ENCODE measurements around the gene C19orf12. TPM values are rescaled to one million over a fixed set of nuclear protein-coding genes. Genes with fewer than 3 reads are reported as not detected.
A peak's percentile ranks its signal among the peaks of the same experiment; 100 is the strongest.

Gene C19orf12
- total RNA-seq, 1 experiment from 2014 or later: 17.5 TPM

- no peaks in the 10 kb centered on the region for H3K4me1 ChIP-seq (ENCODE audit: insufficient read depth, low read length)
- peak overlapping the region; percentile 86 for H4K5ac ChIP-seq (ENCODE audit: insufficient read length, low read depth, low read length)
- H3K4me2 ChIP-seq (ENCODE audit: insufficient read depth, insufficient read length, low read length): peak overlapping the region; percentile 33
- H4K20me1 ChIP-seq (ENCODE audit: control insufficient read depth, insufficient read depth, insufficient read length): no peaks in the 10 kb centered on the region
- peak; percentile 27; the same call in 1 of the 3 replicates for TF ChIP-seq CTCF (conservative IDR thresholded peaks at IDR 0.05)
- H3K4ac ChIP-seq (ENCODE audit: low read depth, low read length): no peak overlapping the region; the same call in 1 of the 2 replicates
- peaks cover 12 to 16% of the 10 kb centered on the region in 2 experiments for H3K4me1 Mint-ChIP-seq
- H2BK12ac ChIP-seq (ENCODE audit: insufficient read length, low read depth, low read length): no peak overlapping the region
- H3K23ac ChIP-seq (ENCODE audit: insufficient read length, low read depth, low read length): no peak overlapping the region
- no peak overlapping the region for H2BK15ac ChIP-seq (ENCODE audit: low read depth, low read length)
- peak overlapping the region; percentile 97 for H3K14ac ChIP-seq (ENCODE audit: insufficient read depth, low read length)
- H3K36me3 Mint-ChIP-seq (ENCODE audit: insufficient read depth in 1 of 3, low read depth in 3 of 3): no peaks in the 10 kb centered on the region
- no peak overlapping the region for H3K27ac ChIP-seq (ENCODE audit: insufficient read length, low read depth, low read length)
- H3K27ac Mint-ChIP-seq: peak overlapping the region in 2 of 3 experiments; percentile 44 to 70; a peak in 2 of 7 replicates
- WGBS (ENCODE audit: extremely low coverage, insufficient read length, low lambda C conversion rate): no CpG with 5 or more reads among the region's 39 CpGs
- no peak overlapping the region for H4K91ac ChIP-seq (ENCODE audit: insufficient read length, low read depth, low read length)
- no peak overlapping the region for H2AK5ac ChIP-seq (ENCODE audit: insufficient read length, low read length)
- no peaks in the 10 kb centered on the region for H3K9me3 Mint-ChIP-seq
- H2AFZ ChIP-seq (ENCODE audit: low read length): no peak overlapping the region
- H3K27me3 Mint-ChIP-seq (ENCODE audit: low read depth): peaks cover 36% of the 10 kb centered on the region
- no peaks in the 10 kb centered on the region for H3K79me2 ChIP-seq (ENCODE audit: insufficient read depth, low read length)
- H3K23me2 ChIP-seq (ENCODE audit: insufficient read length, low read depth, low read length, poor library complexity, severe bottlenecking): no peaks in the 10 kb centered on the region
- no peak overlapping the region for H2BK20ac ChIP-seq (ENCODE audit: low read depth, low read length, poor library complexity, severe bottlenecking)
- peak overlapping the region; percentile 56 to 57 for H3K4me3 Mint-ChIP-seq
- H3K79me1 ChIP-seq (ENCODE audit: insufficient read depth, low read depth, low read length, poor library complexity, severe bottlenecking): no peaks in the 10 kb centered on the region
- no peak overlapping the region for H2BK120ac ChIP-seq (ENCODE audit: low read depth, low read length, poor library complexity, severe bottlenecking)
- H3K9ac ChIP-seq (ENCODE audit: extremely low read depth, insufficient read length, low read length): peak overlapping the region; percentile 34
- peak; percentile 61 for DNase-seq
- H3K56ac ChIP-seq (ENCODE audit: insufficient read length, low read depth, low read length): no peak overlapping the region
- H2BK5ac ChIP-seq (ENCODE audit: insufficient read length, low read length): no peak overlapping the region
- H3K9me3 ChIP-seq (ENCODE audit: control insufficient read depth, low read depth, low read length): no peaks in the 10 kb centered on the region
- H3T11ph ChIP-seq (ENCODE audit: low read length): peak overlapping the region; percentile 26
- H3K27me3 ChIP-seq (ENCODE audit: insufficient read depth, low read length): no peaks in the 10 kb centered on the region; the same call in 1 of the 2 replicates
- H3K18ac ChIP-seq (ENCODE audit: insufficient read length, low read depth, low read length): peak overlapping the region; percentile 90
- no peak overlapping the region for H4K8ac ChIP-seq (replicated peaks; ENCODE audit: insufficient read length, low read depth, low read length)
These were observed 9.1 kb upstream of the C19orf12 start for GRCh38 chr19:29724102-29724641.
